Measurements from ENCODE around the gene AUNIP. TPM values are rescaled to one million over a fixed set of nuclear protein-coding genes. Genes with fewer than 3 reads are reported as not detected.

The AUNIP gene
- total RNA-seq, 1 experiment from 2014 or later: 16.1 TPM

DNA sequence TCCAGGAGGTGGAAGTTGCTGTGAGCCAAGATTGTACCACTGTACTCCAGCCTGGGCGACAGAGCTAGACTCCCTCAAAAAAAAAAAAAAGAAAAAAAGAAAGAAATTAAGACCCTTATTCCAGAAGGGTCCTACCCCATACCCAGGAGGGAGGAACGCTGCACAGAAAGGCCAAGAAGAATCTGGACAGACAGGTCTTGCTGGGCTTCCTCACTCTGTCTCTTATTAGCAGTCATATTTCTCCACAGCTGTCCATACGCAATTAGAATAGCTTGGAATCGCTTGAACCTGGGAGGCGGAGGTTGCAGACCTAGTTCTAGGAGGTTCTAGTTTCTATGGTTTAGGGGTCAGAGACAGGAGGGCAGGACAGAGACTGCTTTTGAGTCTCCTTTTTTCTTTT is 19.4 kb upstream of the AUNIP start (continued):
- TF ChIP-seq, protein P1, sequence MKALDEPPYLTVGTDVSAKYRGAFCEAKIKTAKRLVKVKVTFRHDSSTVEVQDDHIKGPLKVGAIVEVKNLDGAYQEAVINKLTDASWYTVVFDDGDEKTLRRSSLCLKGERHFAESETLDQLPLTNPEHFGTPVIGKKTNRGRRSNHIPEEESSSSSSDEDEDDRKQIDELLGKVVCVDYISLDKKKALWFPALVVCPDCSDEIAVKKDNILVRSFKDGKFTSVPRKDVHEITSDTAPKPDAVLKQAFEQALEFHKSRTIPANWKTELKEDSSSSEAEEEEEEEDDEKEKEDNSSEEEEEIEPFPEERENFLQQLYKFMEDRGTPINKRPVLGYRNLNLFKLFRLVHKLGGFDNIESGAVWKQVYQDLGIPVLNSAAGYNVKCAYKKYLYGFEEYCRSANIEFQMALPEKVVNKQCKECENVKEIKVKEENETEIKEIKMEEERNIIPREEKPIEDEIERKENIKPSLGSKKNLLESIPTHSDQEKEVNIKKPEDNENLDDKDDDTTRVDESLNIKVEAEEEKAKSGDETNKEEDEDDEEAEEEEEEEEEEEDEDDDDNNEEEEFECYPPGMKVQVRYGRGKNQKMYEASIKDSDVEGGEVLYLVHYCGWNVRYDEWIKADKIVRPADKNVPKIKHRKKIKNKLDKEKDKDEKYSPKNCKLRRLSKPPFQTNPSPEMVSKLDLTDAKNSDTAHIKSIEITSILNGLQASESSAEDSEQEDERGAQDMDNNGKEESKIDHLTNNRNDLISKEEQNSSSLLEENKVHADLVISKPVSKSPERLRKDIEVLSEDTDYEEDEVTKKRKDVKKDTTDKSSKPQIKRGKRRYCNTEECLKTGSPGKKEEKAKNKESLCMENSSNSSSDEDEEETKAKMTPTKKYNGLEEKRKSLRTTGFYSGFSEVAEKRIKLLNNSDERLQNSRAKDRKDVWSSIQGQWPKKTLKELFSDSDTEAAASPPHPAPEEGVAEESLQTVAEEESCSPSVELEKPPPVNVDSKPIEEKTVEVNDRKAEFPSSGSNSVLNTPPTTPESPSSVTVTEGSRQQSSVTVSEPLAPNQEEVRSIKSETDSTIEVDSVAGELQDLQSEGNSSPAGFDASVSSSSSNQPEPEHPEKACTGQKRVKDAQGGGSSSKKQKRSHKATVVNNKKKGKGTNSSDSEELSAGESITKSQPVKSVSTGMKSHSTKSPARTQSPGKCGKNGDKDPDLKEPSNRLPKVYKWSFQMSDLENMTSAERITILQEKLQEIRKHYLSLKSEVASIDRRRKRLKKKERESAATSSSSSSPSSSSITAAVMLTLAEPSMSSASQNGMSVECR (CRISPR knock-in tag; IDR thresholded peaks at IDR 0.05; ENCODE audit: borderline replicate concordance): no peak
- TF ChIP-seq CREB1 (CRISPR knock-in tag; IDR thresholded peaks at IDR 0.05) (no peak), TCF7 (CRISPR knock-in tag; IDR thresholded peaks at IDR 0.05; ENCODE audit: low read depth) (no peak)
- TF ChIP-seq, protein P2, sequence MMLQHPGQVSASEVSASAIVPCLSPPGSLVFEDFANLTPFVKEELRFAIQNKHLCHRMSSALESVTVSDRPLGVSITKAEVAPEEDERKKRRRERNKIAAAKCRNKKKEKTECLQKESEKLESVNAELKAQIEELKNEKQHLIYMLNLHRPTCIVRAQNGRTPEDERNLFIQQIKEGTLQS (CRISPR knock-in tag; conservative IDR thresholded peaks at IDR 0.05): no peak

DNA sequence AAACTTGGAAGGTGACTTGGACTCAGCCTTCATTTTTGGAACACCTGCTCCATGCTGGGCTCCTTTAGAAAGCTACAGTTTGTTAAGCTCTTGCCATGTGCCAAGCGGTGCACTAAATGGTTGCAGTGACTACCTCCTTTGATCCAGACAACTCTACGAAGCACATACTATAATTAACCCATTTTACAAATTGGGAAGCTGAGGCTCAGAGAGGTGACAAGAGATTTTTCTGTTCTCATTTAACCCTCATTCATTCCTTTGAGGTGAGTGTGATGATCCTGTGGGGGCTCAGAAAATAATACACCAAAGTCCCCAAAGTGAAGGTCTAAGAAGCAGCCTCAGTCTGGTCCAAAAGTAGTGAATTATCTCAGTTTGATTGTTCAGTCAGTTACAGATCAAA is 17.9 kb upstream of the AUNIP start:
- TF ChIP-seq NFATC4 (CRISPR knock-in tag; IDR thresholded peaks at IDR 0.05) (no peak), SOX15 (CRISPR knock-in tag; IDR thresholded peaks at IDR 0.05) (no peak), MXD4 (CRISPR knock-in tag; IDR thresholded peaks at IDR 0.05; ENCODE audit: borderline replicate concordance) (no peak), FOXK1 (CRISPR knock-in tag; IDR thresholded peaks at IDR 0.05) (no peak), CREB1 (CRISPR knock-in tag; IDR thresholded peaks at IDR 0.05) (no peak), JUN (CRISPR knock-in tag; IDR thresholded peaks at IDR 0.05) (no peak), JAZF1 (CRISPR knock-in tag; IDR thresholded peaks at IDR 0.05) (no peak), ZNF232 (CRISPR knock-in tag; IDR thresholded peaks at IDR 0.05) (no peak), GABPB1 (CRISPR knock-in tag; IDR thresholded peaks at IDR 0.05) (no peak), ZNF138 (CRISPR knock-in tag; conservative IDR thresholded peaks at IDR 0.05) (no peak)
- TF ChIP-seq, protein P3, sequence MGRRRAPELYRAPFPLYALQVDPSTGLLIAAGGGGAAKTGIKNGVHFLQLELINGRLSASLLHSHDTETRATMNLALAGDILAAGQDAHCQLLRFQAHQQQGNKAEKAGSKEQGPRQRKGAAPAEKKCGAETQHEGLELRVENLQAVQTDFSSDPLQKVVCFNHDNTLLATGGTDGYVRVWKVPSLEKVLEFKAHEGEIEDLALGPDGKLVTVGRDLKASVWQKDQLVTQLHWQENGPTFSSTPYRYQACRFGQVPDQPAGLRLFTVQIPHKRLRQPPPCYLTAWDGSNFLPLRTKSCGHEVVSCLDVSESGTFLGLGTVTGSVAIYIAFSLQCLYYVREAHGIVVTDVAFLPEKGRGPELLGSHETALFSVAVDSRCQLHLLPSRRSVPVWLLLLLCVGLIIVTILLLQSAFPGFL (CRISPR knock-in tag; IDR thresholded peaks at IDR 0.05; ENCODE audit: borderline replicate concordance): no peak
- TF ChIP-seq, protein P4, sequence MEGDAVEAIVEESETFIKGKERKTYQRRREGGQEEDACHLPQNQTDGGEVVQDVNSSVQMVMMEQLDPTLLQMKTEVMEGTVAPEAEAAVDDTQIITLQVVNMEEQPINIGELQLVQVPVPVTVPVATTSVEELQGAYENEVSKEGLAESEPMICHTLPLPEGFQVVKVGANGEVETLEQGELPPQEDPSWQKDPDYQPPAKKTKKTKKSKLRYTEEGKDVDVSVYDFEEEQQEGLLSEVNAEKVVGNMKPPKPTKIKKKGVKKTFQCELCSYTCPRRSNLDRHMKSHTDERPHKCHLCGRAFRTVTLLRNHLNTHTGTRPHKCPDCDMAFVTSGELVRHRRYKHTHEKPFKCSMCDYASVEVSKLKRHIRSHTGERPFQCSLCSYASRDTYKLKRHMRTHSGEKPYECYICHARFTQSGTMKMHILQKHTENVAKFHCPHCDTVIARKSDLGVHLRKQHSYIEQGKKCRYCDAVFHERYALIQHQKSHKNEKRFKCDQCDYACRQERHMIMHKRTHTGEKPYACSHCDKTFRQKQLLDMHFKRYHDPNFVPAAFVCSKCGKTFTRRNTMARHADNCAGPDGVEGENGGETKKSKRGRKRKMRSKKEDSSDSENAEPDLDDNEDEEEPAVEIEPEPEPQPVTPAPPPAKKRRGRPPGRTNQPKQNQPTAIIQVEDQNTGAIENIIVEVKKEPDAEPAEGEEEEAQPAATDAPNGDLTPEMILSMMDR (IDR thresholded peaks at IDR 0.05): no peak
- no peaks in the 10 kb centered on the region for H3K36me3 Mint-ChIP-seq
- H3K4me3 Mint-ChIP-seq: no peak overlapping the region
- DNase-seq (ENCODE audit: low spot score) (no peak), ATAC-seq (no peak)
- H3K27ac Mint-ChIP-seq: no peak overlapping the region
- POLR2A ChIA-PET: no interaction called here
- CTCF ChIA-PET: interaction anchor here (4.1 kb wide), 1 partner anchor 19 kb away, joined by 55 read pairs; no protein-coding TSS in a partner anchor
- peaks cover 12% of the 10 kb centered on the region for H3K4me1 Mint-ChIP-seq
- no peaks in the 10 kb centered on the region for H3K9me3 Mint-ChIP-seq
- peaks cover 21% of the 10 kb centered on the region for H3K27me3 Mint-ChIP-seq (ENCODE audit: low read depth)

DNA sequence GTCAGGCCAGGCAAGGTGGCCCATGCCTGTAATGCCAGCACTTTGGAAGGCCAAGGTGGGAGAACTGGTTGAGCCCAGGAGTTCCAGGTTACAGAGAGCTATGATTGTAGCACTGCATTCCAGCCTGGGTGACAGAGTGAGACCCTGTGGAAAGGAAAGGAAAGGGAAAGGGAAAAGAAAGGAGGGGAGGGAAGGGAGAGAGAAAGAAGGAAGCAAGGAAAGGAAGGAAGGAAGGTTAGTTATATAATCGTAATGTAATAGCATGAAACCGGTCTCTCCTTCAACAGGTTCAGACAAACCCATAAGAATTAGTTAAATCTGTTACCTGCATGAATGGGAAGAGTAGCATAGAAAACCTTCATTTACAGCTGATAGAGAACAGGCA is 17.4 kb upstream of the AUNIP start:
- ChIA-PET POLR2A (interaction anchor here (2.5 kb wide), 1 partner anchor 16 kb away, joined by 16 read pairs; no protein-coding TSS in a partner anchor), CTCF (interaction anchor here (1.2 to 4.1 kb wide), 3 partner anchors 19 to 287 kb away, joined by 3 to 55 read pairs (median 6); no protein-coding TSS in a partner anchor)
- H3K36me3 Mint-ChIP-seq: no peaks in the 10 kb centered on the region
- DNase-seq (ENCODE audit: low spot score) (no peak), ATAC-seq (no peak)
- H3K9me3 Mint-ChIP-seq: no peaks in the 10 kb centered on the region
- no peak overlapping the region for H3K27ac Mint-ChIP-seq
- H3K4me1 Mint-ChIP-seq: peaks cover 13% of the 10 kb centered on the region
- H3K4me3 Mint-ChIP-seq: no peak overlapping the region
- H3K27me3 Mint-ChIP-seq (ENCODE audit: low read depth): peaks cover 21% of the 10 kb centered on the region
- no peak for TF ChIP-seq MYBL2 (CRISPR knock-in tag; IDR thresholded peaks at IDR 0.05)
- TF ChIP-seq, protein P5, sequence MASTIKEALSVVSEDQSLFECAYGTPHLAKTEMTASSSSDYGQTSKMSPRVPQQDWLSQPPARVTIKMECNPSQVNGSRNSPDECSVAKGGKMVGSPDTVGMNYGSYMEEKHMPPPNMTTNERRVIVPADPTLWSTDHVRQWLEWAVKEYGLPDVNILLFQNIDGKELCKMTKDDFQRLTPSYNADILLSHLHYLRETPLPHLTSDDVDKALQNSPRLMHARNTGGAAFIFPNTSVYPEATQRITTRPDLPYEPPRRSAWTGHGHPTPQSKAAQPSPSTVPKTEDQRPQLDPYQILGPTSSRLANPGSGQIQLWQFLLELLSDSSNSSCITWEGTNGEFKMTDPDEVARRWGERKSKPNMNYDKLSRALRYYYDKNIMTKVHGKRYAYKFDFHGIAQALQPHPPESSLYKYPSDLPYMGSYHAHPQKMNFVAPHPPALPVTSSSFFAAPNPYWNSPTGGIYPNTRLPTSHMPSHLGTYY (CRISPR knock-in tag; IDR thresholded peaks at IDR 0.05): no peak
- TF ChIP-seq ELF4 (CRISPR knock-in tag; IDR thresholded peaks at IDR 0.05; ENCODE audit: low read depth): no peak
- TF ChIP-seq ZNF263 (CRISPR knock-in tag; IDR thresholded peaks at IDR 0.05; ENCODE audit: low read depth): no peak
- TF ChIP-seq RELA (CRISPR knock-in tag; IDR thresholded peaks at IDR 0.05; ENCODE audit: borderline replicate concordance): no peak
- no peak for TF ChIP-seq ZNF219 (CRISPR knock-in tag; IDR thresholded peaks at IDR 0.05; ENCODE audit: borderline replicate concordance)
- TF ChIP-seq NFE2L1 (CRISPR knock-in tag; IDR thresholded peaks at IDR 0.05): no peak
- TF ChIP-seq SMAD3 (CRISPR knock-in tag; IDR thresholded peaks at IDR 0.05; ENCODE audit: borderline replicate concordance): no peak
- TF ChIP-seq HMGA2 (CRISPR knock-in tag; IDR thresholded peaks at IDR 0.05): no peak
- TF ChIP-seq TP53 (CRISPR knock-in tag; IDR thresholded peaks at IDR 0.05): no peak
- no peak for TF ChIP-seq ZBTB21 (CRISPR knock-in tag; IDR thresholded peaks at IDR 0.05; ENCODE audit: borderline replicate concordance)

All from WTC11 (cell line).